ENCODE results near the gene ATF4.

DNA sequence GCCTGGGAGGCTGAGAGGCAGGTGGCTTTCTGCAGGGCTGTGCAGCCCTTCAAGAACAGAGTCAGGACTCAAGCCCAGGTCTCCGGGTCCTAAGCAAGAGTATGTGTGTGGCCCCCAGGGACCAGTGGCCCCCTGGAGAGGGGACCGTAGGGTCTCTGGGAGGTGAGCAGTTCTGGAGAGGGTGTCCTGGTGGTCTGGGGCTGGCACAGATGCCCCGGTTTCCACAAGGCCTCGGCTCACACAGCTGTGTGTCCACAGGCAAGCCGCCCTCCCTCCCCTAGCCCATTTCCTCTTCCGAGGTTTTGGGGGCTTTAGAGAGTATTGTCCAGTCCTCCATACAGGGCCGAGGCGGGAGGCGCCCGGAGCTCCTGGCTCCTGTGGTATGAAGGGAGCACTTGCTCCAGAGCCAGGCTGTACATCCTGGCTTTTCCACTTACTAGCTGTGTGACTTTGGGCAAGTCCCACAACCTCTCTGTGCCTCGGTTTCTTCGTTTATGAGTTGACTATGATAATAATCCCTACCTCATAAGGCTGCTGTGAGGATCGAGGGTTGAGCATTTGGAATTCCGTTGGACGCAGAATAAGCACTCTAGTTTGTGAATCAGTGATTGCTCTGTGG lies 15.6 kb downstream of the ATF4 start:
- TF ChIP-seq GABPA (IDR thresholded peaks at IDR 0.05; ENCODE audit: low read depth) (no peak), CTCF (IDR thresholded peaks at IDR 0.05; ENCODE audit: insufficient read depth, low read length) (no peak), SPI1 (IDR thresholded peaks at IDR 0.05; ENCODE audit: borderline replicate concordance, low read depth) (no peak)
